Measurements from ENCODE around the gene TBXA2R.

DNA sequence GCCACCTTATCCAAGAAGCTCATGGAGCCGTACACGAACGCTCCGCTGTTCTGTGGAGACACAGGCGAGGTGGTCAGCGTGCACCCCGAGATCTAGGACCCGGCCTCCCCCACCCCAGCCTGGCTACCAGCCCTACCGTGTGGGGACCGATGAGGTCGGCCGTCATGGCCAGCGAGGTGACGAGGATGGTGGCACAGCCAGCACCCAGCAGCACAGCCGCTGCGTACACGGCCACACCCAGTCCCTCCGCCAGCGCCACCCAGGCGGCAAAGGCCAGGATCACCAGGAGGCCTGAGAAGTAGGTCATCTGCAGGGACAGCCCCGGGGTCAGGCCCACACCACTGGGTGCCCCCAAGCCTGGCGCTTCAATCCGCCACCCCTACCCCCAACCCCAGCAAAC, 60.6 kb downstream of the TBXA2R start:
- TF ChIP-seq, protein P1, sequence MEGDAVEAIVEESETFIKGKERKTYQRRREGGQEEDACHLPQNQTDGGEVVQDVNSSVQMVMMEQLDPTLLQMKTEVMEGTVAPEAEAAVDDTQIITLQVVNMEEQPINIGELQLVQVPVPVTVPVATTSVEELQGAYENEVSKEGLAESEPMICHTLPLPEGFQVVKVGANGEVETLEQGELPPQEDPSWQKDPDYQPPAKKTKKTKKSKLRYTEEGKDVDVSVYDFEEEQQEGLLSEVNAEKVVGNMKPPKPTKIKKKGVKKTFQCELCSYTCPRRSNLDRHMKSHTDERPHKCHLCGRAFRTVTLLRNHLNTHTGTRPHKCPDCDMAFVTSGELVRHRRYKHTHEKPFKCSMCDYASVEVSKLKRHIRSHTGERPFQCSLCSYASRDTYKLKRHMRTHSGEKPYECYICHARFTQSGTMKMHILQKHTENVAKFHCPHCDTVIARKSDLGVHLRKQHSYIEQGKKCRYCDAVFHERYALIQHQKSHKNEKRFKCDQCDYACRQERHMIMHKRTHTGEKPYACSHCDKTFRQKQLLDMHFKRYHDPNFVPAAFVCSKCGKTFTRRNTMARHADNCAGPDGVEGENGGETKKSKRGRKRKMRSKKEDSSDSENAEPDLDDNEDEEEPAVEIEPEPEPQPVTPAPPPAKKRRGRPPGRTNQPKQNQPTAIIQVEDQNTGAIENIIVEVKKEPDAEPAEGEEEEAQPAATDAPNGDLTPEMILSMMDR (IDR thresholded peaks at IDR 0.05; ENCODE audit: extremely low read depth in 1 of 2, insufficient read depth in 1 of 2, low read depth in 1 of 2, low read length in 2 of 2), result no peak
- TF ChIP-seq POLR2AphosphoS5 (IDR thresholded peaks at IDR 0.05; ENCODE audit: insufficient read depth, low read depth, low read length) (no peak), POLR2A (IDR thresholded peaks at IDR 0.05; ENCODE audit: low read depth, low read length) (no peak), JUN (IDR thresholded peaks at IDR 0.05; ENCODE audit: borderline replicate concordance, insufficient read depth, insufficient read length, low read depth) (no peak), EZH2 (IDR thresholded peaks at IDR 0.05; ENCODE audit: borderline replicate concordance, low read depth, low read length, severe bottlenecking) (no peak)

Measured in endothelial cell of umbilical vein (primary cell).